Tongue (tissue), 2 donors: ENCODE measurements around the gene ATG9A. TPM values are rescaled to one million over a fixed set of nuclear protein-coding genes. Genes with fewer than 3 reads are reported as not detected.

Experiments used
- DNase-seq: peaks from one replicate; pipeline ENCODE4 v3.0.0-alpha.2; 2015
- total RNA-seq: library from RNA; depleted of rRNA; stranded (reverse); fragments of >200 nt; gene quantifications from one replicate; pipeline ENCODE4 v1.2.3, GENCODE V29; 2014

Gene ATG9A
- total RNA-seq, 1 donor from 2014 or later: 51.9 TPM

DNA sequence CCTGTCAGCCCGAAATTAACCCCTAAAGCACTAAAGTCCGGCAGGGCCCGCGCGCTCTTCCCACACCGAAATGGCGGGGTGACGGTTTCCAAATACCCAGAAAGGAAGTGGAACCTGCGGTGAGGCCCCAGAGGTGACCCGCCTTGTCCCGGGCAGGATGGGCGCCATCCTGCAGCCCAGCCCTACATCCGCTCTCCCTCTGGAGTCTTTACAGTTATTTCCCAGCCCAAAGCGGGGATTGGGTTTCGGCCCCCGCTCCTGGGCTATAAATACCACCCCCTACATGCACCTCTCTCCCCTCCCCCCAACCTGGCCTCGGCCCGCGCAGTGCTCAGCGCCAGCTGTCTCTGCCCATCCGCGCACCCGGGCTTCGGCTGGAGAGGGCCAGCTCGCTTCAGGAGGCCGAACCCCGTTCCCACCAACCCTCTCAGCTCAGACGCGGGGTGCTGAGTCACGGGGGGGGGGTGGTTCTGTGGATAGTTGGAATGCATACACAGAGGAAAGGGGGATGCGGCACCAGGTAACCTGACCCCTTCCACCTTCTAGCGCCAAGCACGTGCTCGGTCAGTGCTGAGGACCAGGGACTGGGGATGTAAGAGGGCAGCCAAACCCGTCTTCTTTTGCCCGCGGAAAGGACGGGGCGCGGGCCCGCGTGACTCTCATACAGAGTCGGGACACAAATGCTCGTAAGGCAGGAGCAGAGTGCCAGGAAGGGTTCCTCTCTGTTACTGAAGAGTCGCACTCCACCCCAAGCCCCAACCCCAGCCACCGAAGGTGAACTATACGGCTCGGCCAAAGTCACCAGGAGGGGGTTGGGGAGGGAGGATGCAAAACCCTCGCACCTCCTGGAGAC is 23.7 kb upstream of the ATG9A start, which contains the start of gene TUBA4B:
Gene TUBA4B (plus strand): TSS at position 344 of the 853 bp plus-strand sequence. CDS start 165 bp downstream, at position 509.
- peak; percentile 86 for DNase-seq

DNA sequence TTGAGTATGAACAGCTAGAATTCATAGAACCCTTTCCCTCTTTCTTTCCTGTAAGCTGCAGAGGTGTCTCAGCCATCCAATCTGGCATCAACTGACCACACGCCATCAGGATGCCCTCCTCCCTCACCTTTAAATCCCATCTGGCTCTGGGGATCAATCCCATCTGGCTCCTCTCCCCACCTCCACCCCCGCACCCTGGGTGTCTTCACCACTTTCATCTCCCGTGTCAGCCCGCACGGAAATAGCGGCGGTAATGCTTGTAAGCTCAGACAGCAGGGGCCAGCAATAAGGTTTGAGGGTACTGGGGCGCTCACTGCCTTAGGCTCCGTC is 23.1 kb upstream of the ATG9A start:
- DNase-seq: no peak

DNA sequence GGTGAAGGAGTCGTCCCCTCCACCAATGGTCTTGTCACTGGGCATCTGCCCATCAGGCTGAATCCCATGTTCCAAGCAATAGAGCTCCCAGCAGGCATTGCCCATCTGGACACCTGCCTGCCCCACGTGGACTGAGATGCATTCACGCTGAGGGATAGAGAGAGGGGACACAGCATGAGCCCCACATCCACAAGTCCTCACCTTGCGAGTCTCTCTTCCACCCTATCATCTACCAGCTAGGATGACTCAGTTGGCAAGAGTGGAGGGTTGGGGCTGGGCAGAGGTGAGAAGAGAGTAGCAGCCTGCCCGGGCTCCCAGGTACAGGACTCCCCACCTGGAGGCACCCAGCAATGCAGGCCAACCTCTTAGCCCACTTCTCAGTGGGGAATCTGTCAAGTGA is 22.6 kb upstream of the ATG9A start:
- no peak for DNase-seq

DNA sequence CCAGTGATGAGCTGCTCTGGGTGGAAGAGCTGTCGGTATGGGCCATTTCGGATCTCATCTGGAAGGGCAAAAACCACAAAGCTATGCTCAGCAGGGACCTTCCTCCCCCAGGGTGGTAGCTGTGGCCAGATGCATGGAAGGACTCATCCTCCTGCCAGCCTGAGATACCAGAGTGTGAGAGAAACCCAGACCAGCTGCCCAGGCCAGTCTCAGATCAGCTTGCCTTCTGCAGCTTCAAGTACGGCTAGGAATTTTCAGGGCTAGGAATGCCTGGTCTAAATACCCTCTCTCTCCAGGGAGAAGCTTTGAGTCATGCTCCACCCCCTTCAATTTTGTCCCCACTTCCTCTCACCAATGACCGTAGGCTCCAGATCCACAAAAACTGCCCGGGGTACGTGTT is 22.2 kb upstream of the ATG9A start:
- peak; percentile 17 for DNase-seq

DNA sequence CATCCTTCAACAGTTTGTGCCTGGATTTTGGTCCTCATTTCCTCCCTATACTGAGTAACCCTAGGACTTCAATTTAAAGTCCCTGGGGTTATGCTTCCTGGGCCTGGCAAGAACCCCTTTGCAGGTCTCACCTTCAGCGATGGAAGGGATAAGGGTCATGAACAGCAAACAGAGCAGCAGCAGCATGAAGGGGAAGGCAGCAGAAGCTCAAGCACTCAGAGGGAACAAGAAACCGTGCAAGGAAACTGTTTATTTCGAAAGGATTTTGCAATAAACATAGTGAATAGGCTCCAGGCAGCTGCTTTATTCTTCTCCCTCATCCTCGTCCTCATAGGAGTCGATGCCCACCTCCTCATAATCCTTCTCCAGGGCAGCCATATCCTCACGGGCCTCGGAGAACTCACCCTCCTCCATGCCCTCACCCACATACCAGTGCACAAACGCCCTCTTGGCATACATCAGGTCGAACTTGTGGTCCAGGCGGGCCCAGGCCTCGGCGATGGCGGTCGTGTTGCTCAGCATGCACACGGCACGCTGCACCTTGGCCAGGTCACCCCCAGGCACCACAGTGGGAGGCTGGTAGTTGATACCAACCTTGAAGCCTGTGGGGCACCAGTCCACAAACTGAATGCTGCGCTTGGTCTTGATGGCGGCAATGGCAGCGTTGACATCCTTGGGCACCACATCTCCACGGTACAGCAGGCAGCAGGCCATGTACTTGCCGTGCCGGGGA is 20.8 kb upstream of the ATG9A start:
- no peak for DNase-seq

DNA sequence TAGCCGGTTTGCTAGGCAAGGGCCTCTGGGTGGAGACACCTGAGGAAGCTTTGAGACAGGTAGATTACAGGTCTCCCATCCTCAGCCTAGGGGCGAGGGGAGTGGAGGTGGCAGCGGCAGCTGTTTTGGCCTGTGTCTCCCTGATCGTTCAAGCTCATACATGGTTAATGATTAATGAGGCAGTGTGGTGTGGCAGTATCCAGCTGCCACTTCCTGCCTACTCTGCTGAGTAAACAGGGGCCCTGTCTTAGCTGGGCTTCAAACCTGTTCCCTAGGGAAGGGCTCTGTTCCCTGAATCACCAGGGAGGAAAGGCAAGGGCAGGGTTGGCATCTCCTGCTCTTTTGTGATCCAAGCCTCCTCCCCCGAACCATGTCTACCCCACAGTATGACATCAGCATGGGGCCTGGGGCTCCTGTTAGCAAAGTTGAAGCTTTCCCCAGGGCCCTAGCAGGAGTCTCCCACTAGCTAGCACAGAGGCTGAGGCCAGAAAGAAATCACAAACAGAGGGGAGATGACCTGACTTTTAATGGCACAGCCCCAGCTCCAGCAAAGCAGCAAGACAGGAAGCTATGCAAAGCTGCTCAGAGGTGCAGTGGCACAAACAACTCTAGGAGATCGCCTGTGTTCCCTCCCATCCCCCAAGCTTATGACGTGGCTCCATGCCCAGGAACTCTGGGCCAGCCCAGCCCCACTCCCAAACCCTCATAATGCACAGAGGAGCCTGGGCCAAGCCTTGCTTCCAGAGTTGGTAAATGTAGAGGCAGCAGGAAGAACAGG is 20.0 kb upstream of the ATG9A start:
- DNase-seq: peak; percentile 82

DNA sequence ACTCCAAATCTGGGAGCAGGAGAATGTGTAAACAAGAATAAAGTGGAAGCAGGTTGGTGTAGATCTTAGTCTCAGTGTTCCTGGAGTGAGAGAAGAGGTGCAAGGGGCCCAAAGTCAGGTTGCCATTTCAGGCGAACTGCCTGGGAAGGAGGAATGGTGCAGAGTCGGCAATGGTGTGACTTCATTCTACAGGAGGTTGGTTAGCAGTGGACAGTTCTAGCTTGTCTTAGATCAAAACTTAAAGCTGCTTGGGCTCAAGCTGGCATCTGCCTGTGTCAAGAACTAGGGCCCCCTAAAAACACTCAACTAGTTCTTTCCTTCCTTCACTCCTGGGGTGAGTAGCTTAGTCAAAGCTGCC is 19.4 kb upstream of the ATG9A start:
- DNase-seq: no peak

DNA sequence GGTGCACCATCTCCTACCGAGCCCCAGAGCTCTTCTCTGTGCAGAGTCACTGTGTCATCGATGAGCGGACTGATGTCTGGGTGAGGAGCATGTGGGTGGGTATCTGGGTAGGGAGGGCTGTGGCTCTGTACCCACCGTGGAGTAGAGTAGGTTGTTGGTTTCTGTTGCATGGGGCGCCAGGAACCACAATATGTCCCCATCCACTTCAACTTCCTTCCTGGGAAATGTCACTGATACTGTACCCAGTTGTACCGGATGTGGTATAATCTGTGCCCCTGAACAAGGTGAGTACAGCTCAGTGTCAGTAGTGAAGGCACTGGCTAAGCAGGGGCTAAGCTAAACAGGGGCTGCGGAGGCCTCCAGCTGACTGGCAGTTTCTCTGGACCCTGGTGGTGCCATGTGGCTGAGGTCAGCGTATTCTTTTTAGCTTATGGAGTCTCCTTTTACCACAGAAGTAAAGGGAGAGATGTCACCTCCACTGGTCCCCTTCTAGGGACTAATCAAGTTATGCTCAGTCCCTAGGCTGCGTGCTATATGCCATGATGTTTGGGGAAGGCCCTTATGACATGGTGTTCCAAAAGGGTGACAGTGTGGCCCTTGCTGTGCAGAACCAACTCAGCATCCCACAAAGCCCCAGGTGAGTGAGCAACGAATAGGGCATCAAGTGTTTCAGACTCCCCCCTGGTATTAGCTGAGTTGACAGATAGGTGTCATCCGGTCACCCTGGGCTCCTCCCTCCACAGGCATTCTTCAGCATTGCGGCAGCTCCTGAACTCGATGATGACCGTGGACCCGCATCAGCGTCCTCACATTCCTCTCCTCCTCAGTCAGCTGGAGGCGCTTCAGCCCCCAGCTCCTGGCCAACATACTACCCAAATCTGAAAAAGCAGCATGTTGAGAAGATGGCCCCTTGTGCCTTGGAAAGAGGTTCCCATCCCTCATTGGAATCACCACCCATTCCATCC is 18.5 kb upstream of the ATG9A start:
- DNase-seq: no peak

DNA sequence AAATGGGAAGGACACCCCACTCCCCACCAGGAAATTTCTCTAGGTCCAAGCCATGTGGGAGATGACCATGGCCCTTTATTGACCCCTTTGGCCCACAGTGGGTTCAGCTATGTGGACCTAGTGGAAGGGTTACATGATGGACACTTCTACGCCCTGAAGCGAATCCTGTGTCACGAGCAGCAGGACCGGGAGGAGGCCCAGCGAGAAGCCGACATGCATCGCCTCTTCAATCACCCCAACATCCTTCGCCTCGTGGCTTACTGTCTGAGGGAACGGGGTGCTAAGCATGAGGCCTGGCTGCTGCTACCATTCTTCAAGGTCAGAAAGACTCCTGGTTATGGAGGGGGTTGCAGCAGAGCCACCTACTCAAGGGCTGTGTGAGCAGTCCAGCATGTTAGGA is 17.1 kb upstream of the ATG9A start:
- no peak for DNase-seq

DNA sequence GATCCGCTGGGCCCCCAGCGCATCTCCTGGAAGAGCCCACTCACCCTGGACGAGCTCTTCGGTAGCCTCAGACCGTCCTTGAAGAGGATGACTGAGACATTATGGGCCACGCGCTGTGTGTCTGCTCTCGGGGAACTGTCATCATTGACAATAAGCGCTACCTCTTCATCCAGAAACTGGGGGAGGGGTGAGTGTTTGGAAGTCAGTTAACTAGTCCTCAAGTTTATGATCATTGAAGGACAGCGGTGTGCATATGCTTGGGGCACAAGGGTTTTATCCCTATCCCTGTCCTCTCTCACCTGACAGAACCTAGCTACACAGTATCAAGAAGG is 16.4 kb upstream of the ATG9A start:
- DNase-seq: no peak

DNA sequence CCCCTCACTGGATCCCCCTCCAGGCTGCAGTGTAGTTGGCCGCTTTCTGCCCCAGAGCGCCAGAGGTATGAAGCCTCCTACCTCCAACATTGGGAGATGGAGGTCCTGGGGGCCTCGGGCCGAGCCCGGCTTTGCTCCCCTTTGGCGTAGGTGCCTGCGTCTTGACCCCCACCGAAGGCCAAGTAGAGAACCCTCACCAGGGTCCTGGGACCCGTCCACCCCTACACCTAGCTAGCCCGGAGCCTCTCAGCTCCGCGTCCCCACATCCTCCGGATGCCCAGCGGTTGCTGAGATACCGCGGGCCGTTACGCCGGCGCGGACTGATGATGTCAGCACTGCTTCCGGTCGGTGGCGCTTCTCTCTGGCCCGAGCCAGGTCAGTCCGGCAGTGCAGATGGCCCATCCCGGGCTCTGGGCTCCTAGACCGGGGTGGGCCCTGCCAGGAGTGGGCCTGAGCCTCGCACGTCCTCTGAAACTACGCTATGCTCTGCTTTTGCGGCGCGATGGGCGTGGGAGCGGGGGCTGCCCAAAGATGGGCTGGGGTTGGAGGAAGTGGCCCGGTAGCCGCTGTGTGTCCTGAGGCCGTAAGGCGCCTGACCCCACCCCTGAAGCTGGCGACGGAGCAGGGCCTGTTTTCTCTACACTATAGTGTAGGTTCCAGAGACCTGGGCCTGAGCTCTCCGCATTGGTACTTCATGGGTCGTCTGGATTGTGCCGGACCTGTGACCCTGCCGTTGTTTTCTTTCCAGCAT is 15.9 kb upstream of the ATG9A start, which contains the start of the genes GLB1L and STK16:
Gene GLB1L (minus strand): TSS at position 297 of the 751 bp plus-strand sequence. CDS start 1,871 bp downstream, outside the sequence.
Gene STK16 (plus strand): TSS at position 332 of the 751 bp plus-strand sequence. CDS start 521 bp downstream, outside the sequence.
- peak; percentile 97 for DNase-seq

DNA sequence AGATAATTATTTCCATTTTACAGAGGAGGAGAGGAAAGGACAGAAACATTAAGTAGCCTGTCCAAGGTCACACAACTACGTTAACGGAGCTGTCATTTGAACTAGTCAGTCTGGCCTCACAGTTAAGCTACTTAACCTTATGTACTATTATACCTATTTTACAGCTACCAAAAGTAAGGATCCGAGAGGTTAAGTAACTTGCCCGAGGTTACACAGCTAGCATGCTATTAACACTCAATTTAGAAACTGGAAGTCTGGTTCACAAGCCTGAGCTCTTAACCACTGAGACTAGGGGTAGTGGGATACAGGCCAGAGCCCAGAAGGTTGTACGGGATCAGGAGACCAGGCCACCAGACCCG is 15.3 kb upstream of the ATG9A start:
- no peak for DNase-seq

DNA sequence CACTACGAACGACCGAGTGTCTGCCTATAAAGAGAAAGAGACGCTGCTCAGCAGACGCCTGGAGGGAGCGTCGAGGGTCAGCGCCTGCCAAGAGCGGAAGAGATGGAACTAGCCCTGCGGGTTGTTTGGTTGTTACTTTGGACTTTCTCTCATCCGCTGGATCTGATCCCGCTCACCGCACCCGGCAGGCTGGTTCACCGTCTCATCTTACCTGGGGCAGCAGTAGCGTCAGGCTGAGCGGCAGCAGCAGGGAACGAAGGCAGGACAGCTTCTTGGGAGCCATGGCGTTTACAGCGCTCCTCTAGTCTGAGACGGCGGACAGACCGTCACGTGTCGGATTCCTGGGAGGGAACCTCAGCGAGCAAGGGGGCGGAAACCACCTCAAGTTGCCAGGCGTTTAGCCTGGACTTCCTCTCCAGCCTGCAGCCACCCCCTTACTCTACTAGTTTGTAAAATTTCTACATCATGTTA is 13.9 kb upstream of the ATG9A start:
- DNase-seq: no peak

DNA sequence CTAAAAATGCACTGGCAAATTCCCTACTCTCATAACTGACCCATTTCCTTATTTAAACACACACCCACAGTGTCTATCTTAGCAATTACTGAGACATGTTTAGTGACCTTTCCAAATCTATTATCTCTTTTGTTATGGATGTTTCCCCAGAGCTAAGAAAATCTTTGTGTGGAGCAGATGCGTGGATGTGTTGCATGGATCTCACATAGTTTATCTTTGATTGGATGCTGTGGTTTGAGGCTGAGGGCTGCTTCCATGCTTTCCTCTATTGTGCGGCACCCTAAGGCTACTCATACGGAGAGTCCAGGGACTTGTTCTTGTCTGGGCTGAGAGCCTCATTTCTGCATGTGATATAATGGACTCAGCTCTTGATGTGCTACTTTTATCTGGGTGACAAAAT is 4.9 kb upstream of the ATG9A start:
- no peak for DNase-seq

DNA sequence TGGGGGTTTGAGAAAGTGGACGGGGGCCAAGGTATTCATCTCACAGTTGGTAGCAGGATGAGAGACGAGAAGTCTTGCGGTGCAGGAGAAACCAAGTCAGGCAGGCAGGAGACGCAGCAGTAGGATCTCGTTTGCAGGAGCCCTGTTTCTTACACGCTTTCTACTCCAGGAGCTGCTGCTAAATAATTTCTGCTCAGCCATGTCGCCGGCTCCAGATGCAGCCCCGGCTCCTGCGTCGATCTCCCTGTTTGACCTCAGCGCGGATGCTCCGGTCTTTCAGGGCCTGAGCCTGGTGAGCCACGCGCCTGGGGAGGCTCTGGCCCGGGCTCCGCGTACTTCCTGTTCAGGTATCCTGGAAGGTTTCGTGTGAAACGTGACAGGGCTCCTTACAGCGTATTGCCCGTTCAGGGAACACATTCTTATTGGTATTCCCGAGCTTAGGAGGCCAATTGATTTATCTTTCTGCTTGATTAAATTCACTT is 664 bp upstream of the ATG9A start:
- no peak for DNase-seq

DNA sequence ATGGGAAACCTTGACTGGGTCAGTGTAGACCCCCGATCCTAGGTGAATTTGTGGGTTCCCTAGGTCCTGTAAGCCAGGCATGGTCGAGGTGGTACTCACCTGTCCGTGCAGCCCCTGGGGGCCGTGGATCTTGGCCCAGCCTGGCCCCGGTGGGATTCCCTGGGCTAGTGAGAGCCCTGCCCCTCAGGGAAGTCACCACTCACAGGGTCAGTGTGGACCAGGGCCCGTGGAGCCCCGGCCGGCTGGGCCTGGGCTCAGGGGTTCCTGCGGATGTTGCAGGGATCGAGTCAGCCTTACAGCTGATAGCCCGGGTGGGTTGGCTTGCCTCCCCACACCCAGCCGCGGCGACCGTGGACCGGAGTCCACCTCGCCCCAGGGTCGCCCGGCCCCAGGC is 528 bp downstream of the ATG9A start:
- no peak for DNase-seq

DNA sequence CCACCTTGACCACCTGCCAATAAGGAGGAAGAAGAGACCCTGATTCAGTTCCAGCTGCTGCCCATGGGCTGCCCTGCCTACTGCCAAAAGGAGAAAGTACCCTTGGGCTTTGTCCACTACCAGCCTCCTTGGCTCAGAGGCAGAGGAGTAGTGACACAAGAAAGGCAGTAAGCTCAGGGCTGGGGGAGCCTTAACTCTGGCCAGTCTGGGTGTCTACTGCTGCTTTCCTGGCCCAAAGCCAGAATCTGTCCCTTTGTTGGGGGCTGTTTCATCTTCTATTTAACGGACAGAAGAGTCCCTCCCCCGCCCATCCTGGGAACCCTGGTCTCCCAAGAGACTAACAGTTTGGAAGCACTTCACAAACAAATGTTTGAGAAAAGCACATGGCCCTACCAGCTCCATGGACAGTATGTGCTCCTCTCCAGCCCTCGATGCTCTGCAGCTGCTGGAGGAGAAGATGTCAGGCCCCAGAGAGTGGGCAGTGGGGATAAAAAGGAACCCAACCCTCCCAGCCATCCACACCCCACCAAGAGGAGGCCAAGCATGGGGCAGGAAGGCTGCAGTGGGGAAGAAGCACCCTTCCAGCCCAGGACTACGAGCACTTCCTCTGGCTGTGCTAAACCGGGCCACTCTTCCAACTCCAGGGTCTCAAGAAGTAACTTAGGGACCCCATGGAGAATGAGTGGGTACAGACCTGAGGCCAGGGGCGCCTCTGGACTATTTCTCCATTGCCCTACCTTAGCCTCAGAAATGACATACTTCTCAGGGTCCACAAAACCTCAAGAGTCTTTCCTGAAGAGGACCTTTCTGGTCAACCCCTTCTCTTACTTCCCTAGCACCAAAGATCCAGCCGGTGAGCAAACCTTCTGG is 1.2 kb downstream of the ATG9A start:
- peak; percentile 32 for DNase-seq

DNA sequence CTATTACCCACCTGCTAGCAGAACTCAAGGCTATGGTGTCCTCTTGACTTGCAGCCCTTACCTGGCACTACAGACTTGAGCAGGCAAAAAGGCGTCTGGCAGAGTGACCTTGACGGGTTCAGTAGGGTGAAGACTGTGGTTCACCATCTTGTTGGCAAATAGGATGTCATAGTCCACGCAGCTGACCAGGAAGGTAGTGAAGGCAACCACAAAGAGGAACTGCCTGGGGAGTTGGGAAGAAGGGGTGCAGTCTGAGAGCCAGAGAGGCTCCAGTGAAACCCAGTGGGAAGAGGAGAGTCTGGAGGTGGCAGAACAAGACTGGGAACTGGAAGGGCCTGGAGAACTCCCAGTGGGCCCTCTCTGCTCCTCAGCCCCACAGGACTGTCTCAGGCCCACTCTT is 4.1 kb downstream of the ATG9A start:
- DNase-seq: no peak

DNA sequence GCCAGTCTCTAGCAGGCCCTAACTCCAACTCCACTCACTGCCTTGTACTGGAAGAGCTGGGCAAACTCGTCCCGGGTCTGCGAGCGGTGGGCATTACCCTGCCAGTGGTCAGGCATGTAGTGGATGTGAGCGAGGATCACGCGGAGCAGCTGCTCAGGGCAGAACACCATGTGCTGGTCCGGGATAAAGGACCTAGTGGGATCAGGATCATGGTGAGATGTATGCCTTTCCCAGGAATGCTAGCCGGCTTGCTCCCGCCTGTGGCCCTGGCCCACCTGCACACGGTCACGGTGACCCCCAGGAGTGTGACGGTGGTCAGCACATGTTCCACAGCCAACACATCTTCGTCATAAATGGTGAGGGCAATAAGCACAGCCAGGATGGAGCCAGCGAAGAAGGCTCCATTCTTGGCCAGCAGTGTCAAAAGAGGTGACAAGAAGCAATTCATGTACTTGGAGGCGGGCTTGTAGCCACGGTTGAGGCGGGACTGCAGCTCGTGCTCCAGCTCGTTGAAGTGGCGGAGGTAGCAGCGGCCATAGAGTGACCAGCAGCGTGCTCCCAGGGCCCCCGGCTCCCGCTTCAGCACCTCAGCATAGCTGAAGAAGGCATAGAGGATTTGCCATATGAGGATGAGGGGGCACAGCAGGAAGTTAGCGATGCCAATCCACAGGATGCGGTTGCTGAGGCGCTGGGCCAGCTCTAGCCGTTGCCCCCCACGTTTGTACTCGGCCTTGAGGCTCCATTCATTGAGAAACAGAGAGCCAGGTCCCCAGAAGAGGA is 5.4 kb downstream of the ATG9A start:
- no peak for DNase-seq
